NB4 (cell line): ENCODE measurements around the gene CHST8.

Experiments
- DNase-seq: peaks from one replicate; pipeline ENCODE4 v3.0.0; 2010; ENCODE audit warnings: low read depth
- H3K4me3 ChIP-seq: one replicate; pipeline ENCODE4 v1.5.1; 2011; ENCODE audit warnings: mild to moderate bottlenecking, low read depth, low read length, moderate library complexity
- CTCF ChIP-seq: IDR thresholded peaks from one replicate; pipeline ENCODE4 v1.5.1; 2012; ENCODE audit warnings: low read depth, low read length
- MYC ChIP-seq: IDR thresholded peaks from 2 replicates; pipeline ENCODE4 v1.6.1; 2011; ENCODE audit warnings: low read depth, low read length
- POLR2A ChIP-seq: IDR thresholded peaks from 2 replicates; pipeline ENCODE4 v1.6.1; 2011; ENCODE audit warnings: mild to moderate bottlenecking; ENCODE audit not compliant: insufficient read length; ENCODE audit errors: extremely low read depth
- TF ChIP-seq, protein P1 (sequence below): IDR thresholded peaks from 2 replicates; pipeline ENCODE4 v1.6.1; 2011; ENCODE audit warnings: low read depth, low read length

Gene CHST8

DNA sequence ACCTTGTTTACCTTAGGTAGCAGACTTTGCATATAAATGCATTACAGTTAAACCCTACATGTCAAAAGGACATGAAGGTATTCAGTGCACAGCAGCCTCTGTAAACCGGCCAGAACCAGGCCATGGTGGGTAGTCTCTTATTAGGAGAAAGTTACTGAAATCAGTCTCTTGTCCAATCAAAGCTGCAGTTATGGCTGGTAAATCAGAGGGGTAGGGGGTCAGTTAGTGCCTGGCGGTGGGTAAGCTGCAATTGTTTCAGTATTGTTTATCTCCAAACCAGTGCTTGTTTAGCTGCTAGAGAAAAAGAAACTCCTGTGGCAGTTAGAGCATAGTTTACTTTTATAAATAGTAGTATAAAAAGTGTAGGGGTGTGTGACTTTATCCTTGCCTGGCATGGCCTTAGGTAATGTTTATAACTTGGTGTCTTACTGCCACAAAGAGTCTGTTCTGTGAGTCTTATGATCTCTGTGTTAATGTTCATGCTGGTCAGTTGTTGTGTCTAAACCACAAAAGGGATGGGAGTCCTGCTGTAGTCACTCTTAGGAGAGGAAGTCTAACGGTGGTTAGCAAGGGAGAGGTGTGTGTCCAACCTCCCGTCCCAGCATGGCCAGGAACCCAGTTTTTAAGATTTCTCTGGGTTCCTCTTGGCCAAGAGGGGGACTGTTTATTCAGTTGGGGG is 28.0 kb downstream of the CHST8 start:
- peak; percentile 11 for DNase-seq
- TF ChIP-seq POLR2A (no peak), MYC (no peak), CTCF (no peak)
- TF ChIP-seq, protein P1, sequence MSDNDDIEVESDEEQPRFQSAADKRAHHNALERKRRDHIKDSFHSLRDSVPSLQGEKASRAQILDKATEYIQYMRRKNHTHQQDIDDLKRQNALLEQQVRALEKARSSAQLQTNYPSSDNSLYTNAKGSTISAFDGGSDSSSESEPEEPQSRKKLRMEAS, result no peak
- no peak overlapping the region for H3K4me3 ChIP-seq

GRCh38 chr19:33653684-33654083 is 31.9 kb downstream of the CHST8 start:
- TF ChIP-seq, protein P1, result no peak
- TF ChIP-seq POLR2A, result no peak
- TF ChIP-seq CTCF, result no peak
- TF ChIP-seq MYC, result no peak

GRCh38 chr19:33654840-33655508 is 33.2 kb downstream of the CHST8 start:
- TF ChIP-seq, protein P1, result no peak
- no peak for TF ChIP-seq POLR2A
- no peak for TF ChIP-seq CTCF
- TF ChIP-seq MYC, result no peak
- DNase-seq, result no peak
- H3K4me3 ChIP-seq, result no peak overlapping the region

More at GRCh38 chr19:33653684-33654083, 31.9 kb downstream of the CHST8 start:
- no peak overlapping the region for H3K4me3 ChIP-seq
- DNase-seq, result no peak

- no peak overlapping the region for H3K4me3 ChIP-seq
- DNase-seq, result no peak
- no peak for TF ChIP-seq MYC
- TF ChIP-seq, protein P1, result no peak
- no peak for TF ChIP-seq POLR2A
- TF ChIP-seq CTCF, result no peak
These were observed 38.1 kb downstream of the CHST8 start for GRCh38 chr19:33659835-33660234.

DNA sequence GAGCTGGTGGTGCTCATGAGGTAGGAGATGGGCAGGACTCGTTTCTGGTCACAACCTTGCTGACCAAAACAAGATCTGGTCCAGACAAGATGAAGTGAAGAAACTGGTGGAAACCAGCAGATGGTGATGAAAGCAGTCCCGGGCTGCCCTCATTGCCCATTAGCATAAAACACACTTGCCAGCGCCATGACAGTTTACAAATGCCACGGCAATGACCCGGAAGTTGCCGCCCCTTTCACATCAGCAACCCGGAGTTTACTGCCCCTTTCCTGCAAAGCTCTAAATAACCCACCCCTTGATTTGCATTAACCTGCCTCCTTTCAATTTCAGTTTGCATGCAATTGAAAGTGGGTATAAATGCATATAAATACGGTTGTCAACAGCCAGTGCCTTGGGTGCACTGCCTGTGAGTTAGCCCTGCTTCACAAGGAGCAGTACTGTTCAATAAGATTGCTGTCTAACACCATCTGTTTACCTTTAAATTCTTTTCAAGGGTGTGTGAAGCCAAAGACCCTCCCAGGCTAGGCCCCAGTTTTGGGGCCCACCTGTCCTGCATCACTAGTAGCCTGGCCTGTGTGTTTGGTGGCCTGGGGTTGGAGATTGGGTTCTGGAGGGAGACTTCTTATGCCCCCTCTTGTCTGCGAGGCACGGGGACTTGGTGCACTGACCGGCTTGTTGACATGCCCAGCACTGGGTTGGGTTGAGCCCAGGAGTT is 38.8 kb downstream of the CHST8 start:
- DNase-seq, result no peak
- TF ChIP-seq MYC (no peak), POLR2A (no peak), CTCF (no peak)
- TF ChIP-seq, protein P1, result no peak
- no peak overlapping the region for H3K4me3 ChIP-seq
